ENCODE data around the gene ZP3.
"Not testable (repeated sequence)": the region's sequence is repeated elsewhere in the genome, so short reads cannot be mapped to it uniquely, and the experiment has no call there.

The ZP3 gene

DNA sequence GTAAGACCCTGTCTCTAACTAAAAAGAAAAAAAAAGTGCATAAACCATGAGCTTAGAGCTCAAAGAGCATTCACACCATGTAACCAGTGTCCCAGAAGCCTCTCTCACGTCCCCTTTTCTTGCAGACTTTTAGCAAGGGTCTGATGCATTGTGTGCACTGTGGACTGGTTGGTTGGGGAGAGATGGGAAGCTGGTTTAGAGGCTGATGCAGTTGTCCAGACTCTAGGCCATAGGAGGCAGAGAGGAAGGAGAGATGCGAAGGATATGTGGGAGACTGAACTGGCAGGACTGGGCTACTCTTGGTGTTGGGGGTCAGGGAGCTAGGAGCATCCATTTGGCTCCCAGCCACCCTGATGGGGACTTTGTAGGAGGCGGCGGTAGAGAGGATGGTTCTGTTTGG, 17.0 kb upstream of the ZP3 start:
- no peak for DNase-seq

DNA sequence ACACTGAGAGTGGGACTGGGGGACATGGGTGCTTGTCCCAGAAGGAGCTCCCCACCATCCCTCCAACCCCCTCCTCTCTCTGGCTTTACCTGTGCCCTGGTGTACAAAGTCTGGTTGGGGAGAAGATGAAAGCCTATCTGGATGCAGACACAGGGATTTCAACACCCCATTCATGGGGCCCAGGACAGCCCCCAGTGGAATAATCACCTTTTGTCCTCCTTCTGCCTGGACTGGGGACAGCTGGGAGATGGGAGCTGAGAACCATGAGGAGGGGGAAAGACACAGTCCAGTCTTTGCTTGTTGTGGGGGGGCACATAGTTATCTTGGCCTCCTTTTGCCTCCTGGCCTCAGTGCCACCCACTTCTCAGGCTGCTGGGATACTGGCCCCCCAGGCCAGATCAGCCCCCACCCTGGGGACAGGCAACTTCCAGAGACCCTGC, 16.6 kb upstream of the ZP3 start:
- DNase-seq, result no peak

DNA sequence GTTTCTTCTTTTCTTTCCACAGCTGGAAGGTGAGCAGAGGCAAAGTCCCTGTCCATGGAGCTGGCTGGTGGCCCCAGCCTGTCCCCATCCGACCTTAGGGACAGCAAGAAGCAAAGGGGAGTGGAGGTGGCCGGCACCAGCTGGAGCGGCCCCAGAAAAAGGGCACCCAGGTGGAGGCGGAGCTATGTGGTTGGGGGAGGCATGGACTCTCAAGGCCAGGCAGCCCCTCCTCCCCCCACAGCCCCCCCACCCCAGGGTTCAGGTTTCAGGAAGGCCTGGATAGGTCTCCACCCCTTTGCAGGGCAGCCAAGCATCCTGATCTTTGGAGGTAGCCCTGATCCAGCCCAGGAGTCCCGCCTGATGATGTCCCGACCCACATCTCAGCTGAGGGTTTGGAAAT, 15.2 kb upstream of the ZP3 start, which contains the start of gene SSC4D:
SSC4D (minus strand) TSS at position 161 of the 400 bp plus-strand sequence. CDS start 5,258 bp downstream, outside the sequence.
- no peak for DNase-seq

DNA sequence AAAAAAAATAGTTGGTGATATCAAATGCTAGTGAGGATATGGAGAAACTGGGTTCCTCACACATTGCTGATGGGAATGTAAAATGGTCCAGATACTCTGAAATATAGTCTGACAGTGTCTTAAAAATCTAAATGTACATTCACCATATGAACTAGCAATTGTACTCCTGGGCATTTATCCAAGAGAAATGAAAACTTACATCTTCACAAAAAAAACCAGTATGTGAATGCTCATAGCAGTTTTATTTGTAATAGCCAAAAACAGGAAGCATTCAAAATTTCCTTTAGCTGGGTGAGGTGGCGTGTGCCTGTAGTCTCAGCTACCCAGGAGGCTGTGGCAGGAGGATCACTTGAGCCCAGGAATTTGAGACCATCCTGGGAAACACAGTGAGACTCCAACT, 13.1 kb upstream of the ZP3 start:
- DNase-seq, result peak; percentile 36

DNA sequence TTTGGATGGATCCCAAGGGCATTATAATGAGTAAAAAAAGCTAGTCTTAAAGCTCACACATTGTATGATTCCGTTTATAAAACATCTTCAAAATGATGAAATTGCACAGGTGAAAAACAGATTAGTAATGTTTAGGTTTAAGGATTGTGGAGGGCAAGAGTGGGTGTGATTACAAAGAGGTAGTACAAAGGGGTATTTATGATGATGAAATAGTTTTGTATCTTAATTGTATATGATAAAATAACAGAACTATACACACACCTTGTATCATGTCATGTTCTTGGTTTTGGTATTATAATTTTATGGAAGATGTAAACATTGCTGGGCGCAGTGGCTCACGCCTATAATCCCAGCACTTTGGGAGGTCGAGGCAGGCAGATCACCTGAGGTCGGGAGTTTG, 12.5 kb upstream of the ZP3 start:
- DNase-seq, result no peak

DNA sequence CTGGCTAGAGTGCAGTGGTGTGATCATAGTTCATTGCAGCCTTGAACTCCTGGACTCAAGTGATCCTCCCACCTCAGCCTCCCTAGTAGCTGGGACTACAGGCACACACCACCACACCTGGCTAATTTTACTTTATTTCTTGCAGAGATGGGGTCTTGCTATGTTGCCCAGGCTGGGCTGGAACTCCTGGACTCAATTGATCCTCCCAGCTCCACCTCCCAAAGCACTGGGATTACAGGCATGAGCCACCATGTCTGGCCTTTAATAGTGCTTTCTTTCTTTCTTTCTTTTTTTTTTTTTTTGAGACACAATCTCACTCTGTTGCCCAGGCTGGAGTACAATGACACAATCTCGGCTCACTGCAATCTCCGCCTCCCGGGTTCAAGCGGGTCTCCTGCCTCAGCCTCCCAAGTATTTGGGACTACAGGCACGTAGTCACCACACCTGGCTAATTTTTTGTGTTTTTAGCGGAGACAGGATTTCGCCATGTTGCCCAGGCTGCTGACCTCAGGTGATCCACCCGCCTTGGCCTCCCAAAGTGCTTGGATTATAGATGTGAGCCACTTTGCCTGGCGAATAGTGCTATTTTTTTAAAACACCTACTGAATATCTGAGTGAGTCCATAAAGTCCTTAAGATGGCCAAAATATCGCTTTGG, 7.0 kb upstream of the ZP3 start:
- DNase-seq, result not testable (repeated sequence)

DNA sequence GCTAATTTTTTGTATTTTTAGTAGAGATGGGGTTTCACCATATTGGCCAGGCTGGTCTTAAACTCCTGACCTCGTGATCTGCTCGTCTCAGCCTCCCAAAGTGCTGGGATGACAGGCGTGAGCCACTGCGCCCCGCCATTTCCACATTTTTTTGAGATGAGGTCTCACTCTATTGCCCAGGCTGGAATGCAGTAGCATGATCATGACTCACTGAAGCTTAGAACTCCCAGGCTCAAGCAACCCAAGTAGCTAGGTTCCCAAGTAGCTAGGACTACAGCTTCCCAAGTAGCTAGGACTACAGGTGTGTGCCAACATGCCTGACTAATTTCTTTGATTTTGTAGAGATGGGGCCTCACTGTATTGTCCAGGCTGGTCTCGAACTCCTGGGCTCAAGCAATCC, 3.7 kb upstream of the ZP3 start:
- DNase-seq, result peak; percentile 97

DNA sequence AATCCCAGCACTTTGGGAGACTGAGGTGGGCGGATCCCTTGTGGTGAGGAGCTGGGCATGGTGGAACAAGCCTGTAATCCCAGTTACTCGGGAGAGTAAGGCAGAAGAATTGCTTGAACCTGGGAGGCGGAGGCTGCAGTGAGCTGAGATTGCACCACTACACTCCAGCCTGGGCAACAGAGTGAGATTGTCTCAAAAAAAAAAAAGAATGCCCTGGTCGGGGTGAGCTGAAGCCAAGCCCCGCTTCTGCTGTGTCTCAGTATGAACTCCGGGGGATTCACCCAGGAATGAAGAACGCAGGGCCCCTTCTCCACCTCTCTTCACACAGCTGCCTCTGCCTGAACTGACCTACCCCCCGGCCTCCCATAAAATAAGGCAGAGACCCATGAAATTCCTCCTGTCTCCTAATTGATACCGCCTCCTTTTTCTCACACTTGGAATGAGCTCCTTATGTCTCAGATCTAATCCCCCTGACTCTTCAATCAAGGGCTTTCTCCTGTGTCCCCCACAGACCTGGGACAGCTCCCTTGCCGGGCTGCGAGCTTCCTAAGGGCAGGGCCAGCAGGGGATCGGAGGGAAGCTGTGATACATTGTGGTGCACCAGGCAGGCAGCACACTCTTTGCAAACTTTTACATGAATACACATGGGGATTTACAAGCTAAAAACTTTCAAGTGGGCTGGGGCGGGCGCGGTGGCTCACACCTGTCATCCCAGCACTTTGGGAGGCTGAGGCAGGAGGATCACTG, 911 bp upstream of the ZP3 start:
- DNase-seq, result peak; percentile 27

DNA sequence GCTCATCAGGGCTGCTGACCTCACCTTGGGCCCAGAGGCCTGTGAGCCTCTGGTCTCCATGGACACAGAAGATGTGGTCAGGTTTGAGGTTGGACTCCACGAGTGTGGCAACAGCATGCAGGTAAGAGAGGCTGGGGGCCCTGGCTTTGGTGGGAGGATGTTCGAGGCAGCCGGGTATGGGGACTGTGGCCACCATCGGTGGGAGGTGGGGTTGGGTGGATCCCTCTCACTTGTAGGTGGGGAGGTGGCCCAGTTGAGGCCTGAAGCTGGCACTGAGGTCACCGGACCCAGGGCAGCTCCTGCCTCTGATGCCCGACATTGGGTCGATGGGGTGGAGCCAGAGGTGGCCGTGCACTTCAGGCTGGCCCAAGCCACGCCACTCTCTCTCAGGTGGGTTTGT, 406 bp downstream of the ZP3 start:
- no peak for DNase-seq

DNA sequence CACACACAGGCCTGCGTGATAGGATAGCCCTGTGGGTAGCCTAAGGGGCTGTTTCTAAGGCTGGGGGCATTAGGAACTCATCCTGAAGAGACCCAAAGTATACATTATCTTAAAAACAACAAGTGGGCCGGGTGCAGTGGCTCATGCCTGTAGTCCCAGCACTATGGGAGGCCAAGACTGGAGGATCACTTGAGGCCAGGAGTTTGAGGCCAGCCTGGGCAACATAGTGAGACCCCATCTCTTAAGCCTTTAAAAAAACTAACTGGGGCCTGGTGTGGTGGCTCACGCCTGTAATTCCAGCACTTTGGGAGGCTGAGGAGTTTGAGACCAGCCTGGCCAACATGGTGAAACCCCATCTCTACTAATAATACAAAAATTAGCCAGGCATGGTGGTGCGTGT, 808 bp downstream of the ZP3 start:
- not testable (repeated sequence) for DNase-seq

DNA sequence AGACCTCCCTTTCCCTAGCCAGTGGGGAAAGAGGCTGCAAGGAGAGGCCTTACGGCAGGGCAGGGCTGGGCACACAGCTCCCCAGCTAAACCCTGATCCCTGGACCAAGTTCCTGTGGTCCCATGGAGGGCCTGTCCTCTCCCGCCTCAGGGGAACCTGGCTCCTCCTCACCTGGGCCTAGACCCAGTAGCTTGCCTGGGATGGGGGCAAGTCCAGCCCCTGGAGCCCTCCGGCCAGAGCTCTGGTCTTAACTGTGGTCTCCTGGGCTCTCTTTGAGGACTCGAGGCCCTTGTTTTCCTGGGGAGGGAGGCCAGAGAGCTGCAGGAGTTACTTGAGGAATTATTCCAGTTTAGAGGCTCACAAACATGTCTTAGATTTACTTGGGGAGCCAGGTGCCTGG, 1.5 kb downstream of the ZP3 start:
- no peak for DNase-seq

DNA sequence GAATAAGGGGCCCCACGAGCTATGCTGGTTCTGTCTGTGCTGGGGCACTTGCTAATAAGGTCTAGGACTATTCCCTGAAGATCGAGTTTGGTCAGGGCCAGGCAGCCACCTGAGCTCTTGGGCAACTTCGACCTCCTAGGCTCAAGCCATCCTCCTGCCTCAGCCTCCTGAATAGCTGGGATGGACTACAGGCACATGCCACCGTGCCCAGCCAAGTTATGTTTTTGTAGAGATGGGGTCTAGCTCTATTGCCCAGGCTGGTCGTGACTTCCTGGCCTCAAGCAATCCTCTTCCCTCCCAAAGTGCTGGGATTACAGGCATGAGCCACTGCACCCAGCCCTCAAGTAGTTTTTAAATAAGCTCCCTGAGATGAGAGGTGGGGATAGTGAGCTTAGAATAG, 2.9 kb downstream of the ZP3 start:
- no peak for DNase-seq

DNA sequence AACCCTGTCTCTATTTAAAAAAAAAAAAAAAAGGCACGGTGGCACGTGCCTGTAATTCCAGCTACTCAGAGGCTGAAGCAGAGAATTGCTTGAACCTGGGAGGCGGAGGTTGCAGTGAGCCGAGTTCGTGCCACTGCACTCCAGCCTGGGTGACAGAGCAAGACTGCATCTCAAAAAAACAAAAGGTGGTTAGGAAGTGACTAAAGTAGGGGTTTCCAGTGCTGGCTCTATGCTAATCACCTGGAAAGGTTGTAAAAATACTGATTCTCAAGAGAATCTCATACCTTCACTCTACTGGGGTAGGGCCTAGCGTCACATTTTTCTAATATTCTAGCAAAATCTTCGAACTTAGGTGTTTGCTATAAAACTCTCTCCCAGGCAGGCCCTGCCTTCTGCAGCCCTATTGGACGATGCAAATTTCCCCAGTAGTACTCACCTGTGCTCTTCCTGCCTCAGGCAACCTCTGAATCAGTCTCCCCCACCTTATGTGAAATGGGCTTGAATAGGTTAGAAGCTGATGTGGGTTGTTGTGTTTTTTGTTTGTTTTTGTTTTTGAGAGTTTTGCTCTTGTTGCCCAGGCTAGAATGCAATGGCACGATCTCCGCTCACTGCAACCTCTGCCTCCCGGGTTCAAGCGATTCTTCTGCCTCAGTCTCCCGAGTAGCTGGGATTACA, 3.5 kb downstream of the ZP3 start:
- no peak for DNase-seq

DNA sequence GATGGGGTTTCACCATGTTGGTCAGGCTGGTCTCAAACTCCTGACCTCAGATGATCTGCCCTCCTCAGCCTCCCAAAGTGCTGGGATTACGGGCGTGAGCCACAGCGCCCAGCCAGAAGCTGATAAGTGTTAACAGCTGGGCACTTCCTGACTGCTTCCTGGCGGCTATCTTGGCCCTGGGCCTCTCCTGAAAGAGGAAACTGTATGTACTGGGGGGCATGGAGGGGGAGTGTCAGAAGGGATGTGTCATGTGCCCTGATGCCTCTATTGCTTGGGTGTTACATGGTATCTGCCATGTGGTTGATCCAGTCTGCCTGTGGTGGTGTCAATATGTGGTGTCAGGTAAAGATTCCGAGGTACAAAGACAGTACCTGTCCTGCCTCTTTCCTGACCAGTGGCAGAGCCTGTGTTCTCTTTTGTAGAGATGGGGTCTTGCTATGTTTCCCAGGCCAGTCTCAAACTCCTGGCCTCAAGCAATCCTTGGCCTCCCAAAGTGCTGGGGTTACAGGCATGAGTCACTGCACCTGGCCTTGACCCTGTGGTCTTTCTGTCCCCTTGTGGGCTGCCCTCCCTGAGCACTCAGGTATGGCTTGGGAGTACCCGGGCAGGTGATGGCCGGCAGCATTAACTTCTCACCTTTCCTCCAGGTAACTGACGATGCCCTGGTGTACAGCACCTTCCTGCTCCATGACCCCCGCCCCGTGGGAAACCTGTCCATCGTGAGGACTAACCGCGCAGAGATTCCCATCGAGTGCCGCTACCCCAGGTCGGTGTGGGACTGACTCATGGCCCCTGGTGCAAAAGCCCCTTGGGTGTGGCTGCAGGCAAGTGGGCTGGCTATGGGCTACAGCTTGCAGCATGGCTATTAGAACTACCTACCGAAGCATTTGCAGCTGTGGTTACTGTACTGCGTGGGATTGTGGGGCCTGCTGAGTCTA, 4.4 kb downstream of the ZP3 start:
- DNase-seq, result peak; percentile 52

DNA sequence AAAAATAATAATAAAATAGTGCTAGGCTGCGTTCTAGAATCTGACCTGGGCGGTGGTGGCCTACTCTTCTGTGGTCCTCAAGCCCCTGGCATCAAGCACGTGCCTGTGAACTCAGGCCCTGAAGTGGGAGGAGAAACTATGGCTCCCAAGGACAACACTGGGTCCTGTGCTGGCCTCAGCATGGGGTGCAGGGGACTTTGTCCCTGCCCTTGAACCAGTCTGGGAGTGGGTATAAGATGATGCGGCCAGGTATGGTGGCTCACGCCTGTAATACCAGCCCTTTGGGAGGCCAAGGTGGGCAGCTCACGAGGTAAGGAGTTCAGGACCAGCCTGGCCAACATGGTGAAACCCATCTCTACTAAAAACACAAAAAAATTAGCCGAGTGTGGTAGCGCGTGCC, 5.5 kb downstream of the ZP3 start:
- no peak for DNase-seq

DNA sequence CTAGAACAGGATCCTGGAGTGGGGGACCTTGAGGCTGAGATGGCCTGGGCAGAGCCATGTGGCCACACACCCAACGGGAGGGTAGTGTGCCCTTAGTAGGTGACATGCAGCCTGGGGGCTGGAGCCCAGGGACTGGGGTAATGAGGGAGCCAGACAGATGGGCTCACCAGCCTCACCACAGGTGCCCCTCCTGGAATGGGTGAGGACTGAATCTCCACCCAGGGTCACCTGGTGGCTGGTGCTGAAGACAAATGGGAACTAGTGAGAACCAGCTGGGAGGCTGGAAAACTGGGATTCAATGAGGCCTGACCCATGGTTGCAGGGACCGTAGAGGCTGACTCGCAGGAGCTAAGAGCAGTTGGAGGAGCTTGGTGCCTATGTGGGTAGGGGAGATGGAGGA, 6.1 kb downstream of the ZP3 start:
- DNase-seq, result no peak

DNA sequence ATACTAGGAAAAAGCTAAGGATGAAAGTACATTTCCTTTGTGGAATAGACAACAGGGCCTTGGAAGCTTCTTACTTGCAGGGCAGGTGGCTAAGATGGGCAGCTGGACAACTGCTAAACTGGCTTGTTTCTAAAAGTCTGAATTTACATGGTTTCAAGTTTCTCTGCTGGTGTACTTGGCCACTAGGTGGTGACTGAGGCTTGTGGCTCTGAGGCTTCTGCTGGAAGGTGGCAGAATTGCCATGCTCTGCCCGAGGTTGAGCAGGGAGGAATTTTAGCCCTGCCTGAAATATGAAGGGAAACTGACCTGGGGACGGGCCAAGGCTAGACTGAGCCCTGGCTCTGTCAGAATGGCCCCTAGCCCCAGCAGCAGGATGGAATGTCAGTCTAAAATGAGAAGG, 13.1 kb downstream of the ZP3 start:
- DNase-seq, result peak; percentile 70

DNA sequence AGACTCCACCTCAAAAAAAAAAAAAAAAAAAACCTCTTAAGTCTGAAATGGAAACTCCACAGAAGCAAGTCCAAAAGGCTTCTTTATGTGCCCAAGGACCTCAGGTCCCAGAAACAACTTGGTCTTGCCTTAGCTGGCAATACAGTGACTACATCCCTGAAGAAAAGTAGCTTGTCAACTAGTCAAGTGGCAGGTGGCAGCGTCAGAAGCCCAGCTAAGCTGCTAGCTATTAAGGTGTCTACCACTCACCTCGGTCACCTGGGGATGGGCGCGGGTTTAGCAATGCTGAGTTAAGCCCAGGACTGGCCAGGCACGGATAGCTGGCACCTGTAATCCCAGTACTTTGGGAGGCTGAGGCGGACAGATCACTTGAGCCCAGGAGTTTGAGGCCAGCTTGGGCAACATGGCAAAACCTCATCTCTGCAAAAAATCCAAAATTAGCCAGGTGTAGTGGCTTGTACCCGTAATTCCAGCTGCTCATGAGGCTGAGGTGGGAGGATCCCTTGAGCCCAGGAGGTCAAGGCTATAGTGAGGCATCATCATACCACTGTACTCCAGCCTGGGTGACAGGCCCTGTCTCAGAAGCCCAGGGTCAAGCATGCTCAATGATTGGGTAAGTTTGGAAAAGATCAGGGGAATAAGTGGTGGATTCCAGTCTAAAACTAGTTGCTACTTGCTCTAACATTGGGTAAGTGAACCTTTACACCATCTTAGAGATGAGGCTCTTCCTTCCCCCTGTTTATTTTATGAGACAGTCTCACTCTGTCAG, 14.6 kb downstream of the ZP3 start:
- not testable (repeated sequence) for DNase-seq

DNA sequence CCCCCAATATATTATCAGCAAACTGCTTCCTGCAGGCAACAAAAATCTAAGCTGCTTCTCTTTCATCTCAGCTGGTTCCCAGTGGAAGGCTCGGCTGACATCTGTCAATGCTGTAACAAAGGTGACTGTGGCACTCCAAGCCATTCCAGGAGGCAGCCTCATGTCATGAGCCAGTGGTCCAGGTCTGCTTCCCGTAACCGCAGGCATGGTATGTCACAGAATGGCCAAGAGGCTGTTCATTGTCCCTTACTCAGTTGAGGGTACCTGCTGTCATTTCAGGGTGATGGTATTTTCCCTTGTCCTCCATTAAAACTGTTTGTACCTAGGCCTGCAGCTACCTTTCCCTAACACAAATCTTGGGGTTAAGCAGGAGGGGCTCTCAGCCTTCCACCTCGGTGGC, 15.7 kb downstream of the ZP3 start:
- DNase-seq, result not testable (repeated sequence)

DNA sequence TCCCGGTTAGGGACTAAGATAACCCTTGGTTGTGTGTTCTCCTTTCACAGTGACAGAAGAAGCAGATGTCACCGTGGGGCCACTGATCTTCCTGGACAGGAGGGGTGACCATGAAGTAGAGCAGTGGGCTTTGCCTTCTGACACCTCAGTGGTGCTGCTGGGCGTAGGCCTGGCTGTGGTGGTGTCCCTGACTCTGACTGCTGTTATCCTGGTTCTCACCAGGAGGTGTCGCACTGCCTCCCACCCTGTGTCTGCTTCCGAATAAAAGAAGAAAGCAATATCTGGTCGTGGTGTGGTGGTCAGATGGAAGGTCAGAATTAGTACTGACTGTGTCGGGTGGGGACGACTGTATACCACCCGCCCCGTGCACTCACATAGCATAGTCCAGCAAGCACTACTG, 17.0 kb downstream of the ZP3 start:
- DNase-seq, result not testable (repeated sequence)

DNA sequence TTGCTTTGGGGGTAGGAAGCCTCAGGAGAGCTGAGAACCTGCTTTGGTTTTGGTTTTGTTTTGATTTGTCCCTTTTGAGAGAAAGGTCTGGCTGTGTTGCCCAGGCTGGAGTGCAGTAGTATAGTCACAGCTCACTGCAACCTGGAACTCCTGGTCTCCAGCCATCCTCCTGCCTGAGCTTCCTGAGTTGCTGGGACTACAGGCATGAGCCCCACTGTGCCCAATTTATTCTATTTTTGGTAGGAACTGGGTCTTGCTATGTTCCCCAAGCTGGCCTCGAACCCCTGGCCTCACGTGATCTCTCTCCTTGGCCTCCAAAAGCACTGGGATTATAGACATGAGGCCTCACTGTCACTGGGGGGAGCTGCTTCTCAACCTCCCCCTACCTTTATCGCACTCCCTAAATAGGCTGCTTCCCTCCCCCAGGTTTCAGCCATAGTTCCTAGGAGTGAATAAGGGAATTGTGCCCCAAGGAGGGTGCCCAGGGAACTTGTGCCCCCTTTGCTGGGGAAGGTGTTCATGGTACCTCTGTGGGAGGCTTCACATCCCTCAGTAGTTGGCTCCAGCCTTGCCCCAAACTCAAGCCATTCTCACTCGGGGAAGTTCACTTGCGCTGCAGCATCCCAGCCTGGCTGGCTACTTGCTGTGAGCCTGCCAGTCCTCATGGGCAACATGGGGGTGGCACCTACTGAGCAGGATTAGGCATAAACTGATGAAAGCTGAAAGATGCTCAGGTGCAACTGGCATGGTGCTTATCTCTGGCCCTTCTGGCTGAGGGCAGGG, 18.1 kb downstream of the ZP3 start:
- not testable (repeated sequence) for DNase-seq

All from fibroblast of skin of right biceps (primary cell).